ENCODE results near the gene ARHGEF3.

Gene ARHGEF3

GRCh38 chr3:56776556-56776950 is 25.2 kb downstream of the ARHGEF3 start:
- Histone ChIP-seq H3K36me3 (peaks cover 0 to 65% (median 0%) of the 10 kb centered on the region in 11 experiments; a peak in 7 of 22 replicates), H3K4me2 (peak overlapping the region in 4 of 11 experiments; percentile 71 to 83 (median 79); a peak in 8 of 22 replicates), H4K20me1 (peaks cover 0 to 38% (median 0%) of the 10 kb centered on the region in 11 experiments; a peak in 2 of 22 replicates), H3K27ac (no peak overlapping the region; a peak in 1 of 22 replicates), H3K9ac (no peak overlapping the region), H3K27me3 (no peaks in the 10 kb centered on the region), H3K4me3 (no peak overlapping the region), H3K4me1 (peaks cover 0 to 79% (median 16%) of the 10 kb centered on the region in 10 experiments; a peak in 11 of 20 replicates), H3K9me3 (replicated peaks in 1 of 11) (no peaks in the 10 kb centered on the region)
- TF ChIP-seq Cebpa-rat (IDR thresholded peaks at IDR 0.05), result no peak

DNA sequence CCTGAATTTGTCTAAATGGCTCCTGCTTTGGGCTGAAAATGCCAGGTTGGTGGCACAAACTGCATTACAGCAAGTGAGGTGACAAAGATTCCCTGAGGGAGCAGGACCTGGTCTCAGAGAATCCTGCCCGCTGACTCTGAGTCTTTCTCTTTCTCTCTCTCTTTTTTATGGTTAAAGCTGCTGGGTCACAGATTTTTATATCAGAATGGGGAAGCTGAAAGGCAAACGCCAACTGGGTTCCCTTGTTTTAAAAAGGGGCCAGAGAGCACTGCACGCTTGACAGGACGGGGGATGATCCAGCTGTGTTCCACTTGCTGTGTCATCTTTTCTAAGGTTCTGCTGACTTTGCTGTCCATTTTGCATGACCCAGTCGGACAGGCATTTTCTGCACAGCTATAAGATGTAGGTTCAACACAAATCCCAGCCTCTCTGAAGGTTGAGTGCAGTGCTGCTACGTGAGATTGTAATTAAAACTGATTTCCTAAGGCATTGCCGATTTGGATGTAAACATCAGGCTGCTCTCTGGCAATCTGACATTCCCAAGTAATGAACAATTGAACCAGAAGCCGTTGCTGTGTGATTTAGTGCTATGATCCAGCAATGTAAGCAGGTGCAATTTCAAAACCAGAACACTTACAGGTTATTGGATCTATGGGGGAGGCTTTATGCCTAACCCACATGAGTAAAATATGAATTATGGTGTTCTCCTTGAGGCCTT is 25.8 kb downstream of the ARHGEF3 start:
- peaks cover 0 to 73% (median 16%) of the 10 kb centered on the region in 10 experiments; a peak in 11 of 20 replicates for H3K4me1 ChIP-seq
- TF ChIP-seq Cebpa-rat (IDR thresholded peaks at IDR 0.05), result no peak

DNA sequence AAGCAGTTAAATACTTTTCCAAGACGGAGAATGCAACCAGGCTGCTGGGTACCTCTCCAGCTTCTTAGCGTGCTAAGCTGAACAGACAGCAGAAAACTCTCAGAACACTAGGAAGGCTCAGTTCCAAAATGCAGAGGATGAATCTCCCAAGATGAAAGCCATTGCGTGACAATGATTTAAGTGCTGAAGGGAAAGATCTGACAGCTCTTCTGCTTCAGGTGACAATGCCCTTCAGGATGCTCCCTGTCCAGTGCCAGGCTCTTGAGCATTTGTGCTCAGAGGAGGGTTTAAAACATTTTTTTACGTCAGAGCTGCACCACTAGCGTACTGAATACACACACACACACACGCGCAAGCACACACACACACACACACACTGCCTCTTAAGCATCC is 26.3 kb downstream of the ARHGEF3 start:
- Histone ChIP-seq H3K36me3 (peaks cover 0 to 68% (median 0%) of the 10 kb centered on the region in 11 experiments; a peak in 7 of 22 replicates), H3K4me1 (peaks cover 0 to 71% (median 16%) of the 10 kb centered on the region in 10 experiments; a peak in 11 of 20 replicates), H3K27ac (peak overlapping the region in 4 of 11 experiments; percentile 26 to 52 (median 40); a peak in 5 of 22 replicates), H4K20me1 (peaks cover 0 to 44% (median 0%) of the 10 kb centered on the region in 11 experiments; a peak in 2 of 22 replicates), H3K9me3 (replicated peaks in 1 of 11) (no peaks in the 10 kb centered on the region), H3K4me2 (peak overlapping the region in 5 of 11 experiments; percentile 48 to 83 (median 76); a peak in 10 of 22 replicates), H3K27me3 (no peaks in the 10 kb centered on the region), H3K4me3 (no peak overlapping the region), H3K9ac (peak overlapping the region in 3 of 11 experiments; percentile 13 to 32 (median 29); a peak in 3 of 22 replicates)
- TF ChIP-seq Cebpa-rat (IDR thresholded peaks at IDR 0.05), result no peak

More for the DNA sequence above, 25.8 kb downstream of the ARHGEF3 start:
- H3K36me3 ChIP-seq, result peaks cover 0 to 66% (median 0%) of the 10 kb centered on the region in 11 experiments; a peak in 7 of 22 replicates
- H3K9me3 ChIP-seq (replicated peaks in 1 of 11), result no peaks in the 10 kb centered on the region
- peaks cover 0 to 43% (median 0%) of the 10 kb centered on the region in 11 experiments; a peak in 2 of 22 replicates for H4K20me1 ChIP-seq
- H3K4me2 ChIP-seq, result peak overlapping the region in 5 of 11 experiments; percentile 48 to 83 (median 76); a peak in 10 of 22 replicates
- H3K27me3 ChIP-seq, result no peaks in the 10 kb centered on the region
- H3K9ac ChIP-seq, result peak overlapping the region in 3 of 11 experiments; percentile 13 to 32 (median 29); a peak in 3 of 22 replicates
- H3K27ac ChIP-seq, result peak overlapping the region in 4 of 11 experiments; percentile 26 to 52 (median 40); a peak in 5 of 22 replicates
- no peak overlapping the region for H3K4me3 ChIP-seq

GRCh38 chr3:56773986-56774385 is 27.8 kb downstream of the ARHGEF3 start:
- Histone ChIP-seq H3K4me1 (peaks cover 0 to 59% (median 16%) of the 10 kb centered on the region in 10 experiments; a peak in 11 of 20 replicates), H3K9me3 (replicated peaks in 1 of 11) (no peaks in the 10 kb centered on the region), H3K4me2 (peak overlapping the region in 2 of 11 experiments; percentile 6 to 76; a peak in 4 of 22 replicates), H4K20me1 (peaks cover 0 to 56% (median 0%) of the 10 kb centered on the region in 11 experiments; a peak in 2 of 22 replicates), H3K4me3 (no peak overlapping the region), H3K36me3 (peaks cover 0 to 72% (median 0%) of the 10 kb centered on the region in 11 experiments; a peak in 7 of 22 replicates), H3K9ac (no peak overlapping the region), H3K27me3 (no peaks in the 10 kb centered on the region), H3K27ac (no peak overlapping the region)
- TF ChIP-seq Cebpa-rat (IDR thresholded peaks at IDR 0.05), result no peak

GRCh38 chr3:56772952-56773938 is 28.5 kb downstream of the ARHGEF3 start:
- Histone ChIP-seq H3K4me2 (peak overlapping the region in 2 of 11 experiments; percentile 6 to 76; a peak in 4 of 22 replicates), H3K4me3 (no peak overlapping the region), H4K20me1 (peaks cover 0 to 61% (median 0%) of the 10 kb centered on the region in 11 experiments; a peak in 2 of 22 replicates), H3K36me3 (peaks cover 0 to 73% (median 0%) of the 10 kb centered on the region in 11 experiments; a peak in 7 of 22 replicates), H3K27me3 (no peaks in the 10 kb centered on the region), H3K9me3 (replicated peaks in 1 of 11) (no peaks in the 10 kb centered on the region), H3K4me1 (peaks cover 0 to 51% (median 16%) of the 10 kb centered on the region in 10 experiments; a peak in 11 of 20 replicates), H3K9ac (no peak overlapping the region), H3K27ac (no peak overlapping the region)
- TF ChIP-seq Cebpa-rat (IDR thresholded peaks at IDR 0.05), result no peak

DNA sequence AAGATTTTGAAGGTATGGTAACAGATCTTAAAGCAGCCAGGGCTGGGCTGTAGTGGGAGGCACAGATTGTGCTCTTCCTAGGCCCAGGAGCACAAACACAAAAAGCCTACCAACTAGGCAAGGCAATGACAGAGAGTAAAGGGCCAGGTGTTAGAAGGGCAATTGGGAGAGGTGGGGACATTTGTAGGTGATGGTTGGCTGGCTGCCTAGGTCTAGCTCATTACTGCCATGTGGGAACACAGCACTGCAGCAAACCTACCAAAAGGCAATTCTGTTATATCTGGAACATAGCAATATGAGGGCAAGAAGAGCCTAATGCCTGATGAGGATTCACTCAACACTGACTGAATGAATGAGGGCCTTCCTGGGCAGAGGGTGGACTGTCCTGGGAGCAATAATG is 30.4 kb downstream of the ARHGEF3 start:
- Histone ChIP-seq H3K9ac (no peak overlapping the region), H3K9me3 (replicated peaks in 1 of 11) (no peaks in the 10 kb centered on the region), H3K4me2 (no peak overlapping the region), H3K36me3 (peaks cover 0 to 90% (median 0%) of the 10 kb centered on the region in 11 experiments; a peak in 7 of 22 replicates), H3K4me3 (no peak overlapping the region), H4K20me1 (peaks cover 0 to 59% (median 0%) of the 10 kb centered on the region in 11 experiments; a peak in 2 of 22 replicates), H3K4me1 (peaks cover 0 to 32% (median 11%) of the 10 kb centered on the region in 10 experiments; a peak in 11 of 20 replicates), H3K27ac (no peak overlapping the region), H3K27me3 (no peaks in the 10 kb centered on the region)
- no peak for TF ChIP-seq Cebpa-rat (IDR thresholded peaks at IDR 0.05)

GRCh38 chr3:56769116-56769707 is 32.5 kb downstream of the ARHGEF3 start:
- no peak overlapping the region for H3K4me3 ChIP-seq
- no peak for TF ChIP-seq Cebpa-rat (IDR thresholded peaks at IDR 0.05)
- H3K27me3 ChIP-seq, result no peaks in the 10 kb centered on the region
- H3K4me2 ChIP-seq, result no peak overlapping the region
- H3K9ac ChIP-seq, result no peak overlapping the region; a peak in 1 of 22 replicates
- no peaks in the 10 kb centered on the region for H3K9me3 ChIP-seq (replicated peaks in 1 of 11)
- H3K4me1 ChIP-seq, result peaks cover 0 to 17% (median 0%) of the 10 kb centered on the region in 10 experiments; a peak in 5 of 20 replicates
- peaks cover 0 to 57% (median 0%) of the 10 kb centered on the region in 11 experiments; a peak in 3 of 22 replicates for H4K20me1 ChIP-seq
- peaks cover 0 to 98% (median 0%) of the 10 kb centered on the region in 11 experiments; a peak in 7 of 22 replicates for H3K36me3 ChIP-seq
- no peak overlapping the region for H3K27ac ChIP-seq

Data from BLaER1 treated with 17β-estradiol and CSF1 and Interleukin-3, amounts not matched to agents 10 nM and 100 nM (cell line).